Kidney epithelial cell (primary cell): Measurements from ENCODE around the gene SOCS6. TPM values are rescaled to one million over a fixed set of nuclear protein-coding genes. Genes with fewer than 3 reads are reported as not detected.

Experiments
- DNase-seq: peaks from one replicate; pipeline ENCODE4 v3.0.0-alpha.2; 2010; ENCODE audit warnings: low read depth
- H3K27me3 ChIP-seq: 2 replicates; pipeline ENCODE4 v1.6.0; 2011; ENCODE audit warnings: low read length; ENCODE audit not compliant: control insufficient read depth, insufficient read depth
- H3K36me3 ChIP-seq: 2 replicates; pipeline ENCODE4 v1.5.1; 2011; ENCODE audit warnings: low read length; ENCODE audit not compliant: control insufficient read depth, insufficient read depth
- H3K4me3 ChIP-seq: 2 replicates; pipeline ENCODE4 v1.5.1; 2011; ENCODE audit warnings: low read depth, mild to moderate bottlenecking, control low read depth, low read length
- CTCF ChIP-seq: IDR thresholded peaks from 2 replicates; pipeline ENCODE4 v1.5.1; 2011; ENCODE audit warnings: mild to moderate bottlenecking, moderate library complexity, low read length, control low read depth, inconsistent platforms; ENCODE audit not compliant: insufficient read depth, poor library complexity, severe bottlenecking
- total RNA-seq: library from RNA; depleted of rRNA; stranded (reverse); fragments of >200 nt; gene quantifications from 2 replicates; pipeline ENCODE4 v1.2.3, GENCODE V29; 2015

The SOCS6 gene
- total RNA-seq, 1 donor from 2014 or later, result 26.0 TPM

DNA sequence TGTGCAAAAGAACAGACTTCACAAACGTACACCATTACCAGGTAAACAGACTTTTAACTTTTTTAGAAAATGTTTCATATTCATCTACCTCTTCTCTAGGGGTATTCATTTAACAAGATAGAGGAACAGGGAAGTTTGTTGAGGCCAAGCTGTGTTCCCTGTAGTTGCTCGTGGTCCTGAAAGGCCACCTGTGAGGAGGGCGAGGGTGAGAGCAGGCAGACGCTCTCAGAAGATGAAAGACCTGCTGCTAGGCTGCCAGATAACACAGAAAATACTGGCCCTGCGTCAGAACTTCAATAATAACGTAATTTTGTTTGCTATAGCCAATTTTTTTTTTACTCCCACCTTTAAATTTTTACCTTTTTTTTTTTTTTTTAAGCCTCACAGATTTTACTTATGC lies 42.0 kb downstream of the SOCS6 start:
- no peaks in the 10 kb centered on the region for H3K27me3 ChIP-seq
- TF ChIP-seq CTCF, result no peak
- H3K36me3 ChIP-seq, result no peaks in the 10 kb centered on the region
- no peak for DNase-seq
- no peak overlapping the region for H3K4me3 ChIP-seq

DNA sequence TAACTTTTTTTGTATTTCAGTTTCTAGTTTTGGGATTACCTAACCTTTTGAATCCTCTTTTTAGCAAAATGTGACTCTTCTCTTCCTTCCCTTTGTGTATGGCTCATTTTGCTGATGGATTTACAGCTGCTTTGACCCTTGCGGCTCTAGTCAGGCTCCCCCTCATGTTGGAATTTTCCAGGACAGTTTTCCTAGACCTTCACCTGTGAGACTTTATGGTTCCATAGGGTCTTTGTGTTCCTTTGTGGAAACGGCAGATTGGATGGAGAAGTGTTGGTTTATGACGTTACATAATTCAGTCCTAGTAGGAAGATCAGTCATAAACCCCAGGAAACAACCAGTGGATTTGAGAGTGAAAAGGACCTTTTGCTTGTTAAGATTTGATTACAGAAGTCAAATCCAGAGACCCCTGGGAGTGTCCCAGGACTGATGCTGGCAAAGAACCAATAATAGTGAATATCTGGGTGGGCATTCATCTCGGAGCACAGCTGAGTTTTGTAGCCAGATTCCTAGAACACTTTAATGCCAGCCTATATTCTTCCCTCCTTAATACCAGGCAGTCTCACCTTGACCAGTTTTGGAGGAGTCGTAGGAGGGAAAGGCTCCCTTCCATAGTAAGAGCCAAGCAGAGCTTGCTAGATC lies 42.7 kb downstream of the SOCS6 start:
- no peaks in the 10 kb centered on the region for H3K36me3 ChIP-seq
- no peaks in the 10 kb centered on the region for H3K27me3 ChIP-seq
- DNase-seq, result no peak
- H3K4me3 ChIP-seq, result no peak overlapping the region
- no peak for TF ChIP-seq CTCF

DNA sequence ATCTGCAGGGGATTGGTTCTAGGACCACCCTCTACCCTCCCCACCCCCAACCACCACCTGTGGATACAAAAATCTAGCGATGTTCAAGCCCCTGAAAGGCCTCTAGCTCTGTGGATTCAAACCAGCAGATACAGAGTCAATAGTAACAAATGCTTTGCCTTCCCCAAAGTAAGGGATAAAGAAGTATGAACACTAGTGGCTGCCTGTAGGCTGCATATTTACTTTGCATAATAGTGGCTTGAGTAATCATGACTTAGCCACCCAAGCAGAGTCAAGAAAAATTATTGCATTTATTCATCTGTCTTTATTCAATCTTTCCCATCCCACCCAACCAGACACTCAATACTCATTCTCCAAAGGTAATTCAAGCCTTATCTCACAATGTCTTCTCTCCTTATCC lies 43.8 kb downstream of the SOCS6 start:
- Histone ChIP-seq H3K27me3 (no peaks in the 10 kb centered on the region), H3K4me3 (no peak overlapping the region), H3K36me3 (no peaks in the 10 kb centered on the region)
- no peak for TF ChIP-seq CTCF
- no peak for DNase-seq

- Histone ChIP-seq H3K27me3 (no peaks in the 10 kb centered on the region), H3K4me3 (no peak overlapping the region), H3K36me3 (no peaks in the 10 kb centered on the region)
- DNase-seq, result no peak
- TF ChIP-seq CTCF, result no peak
Observed at GRCh38 chr18:70333316-70333715, 44.5 kb downstream of the SOCS6 start.

DNA sequence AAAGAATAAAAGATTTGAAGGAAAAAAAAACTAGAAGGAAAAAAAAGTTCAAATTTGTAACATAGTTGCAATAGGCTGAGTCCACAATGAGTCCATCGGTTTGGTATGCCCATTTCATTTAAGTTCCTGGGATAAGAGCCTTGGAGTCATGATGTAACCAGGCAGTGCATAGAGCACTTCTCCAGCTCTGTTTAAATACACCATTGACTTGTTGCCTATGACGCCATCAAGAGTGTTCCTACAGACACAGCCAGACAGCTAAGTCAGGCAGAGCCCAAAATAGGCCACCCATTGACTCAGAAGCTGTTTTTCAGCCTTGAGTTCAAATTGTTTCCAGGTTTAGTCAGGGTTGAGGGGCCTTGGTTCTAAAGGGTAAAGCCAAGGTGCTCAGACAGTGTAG lies 44.9 kb downstream of the SOCS6 start:
- H3K36me3 ChIP-seq, result no peaks in the 10 kb centered on the region
- no peaks in the 10 kb centered on the region for H3K27me3 ChIP-seq
- no peak overlapping the region for H3K4me3 ChIP-seq
- DNase-seq, result peak; percentile 85
- no peak for TF ChIP-seq CTCF

- H3K27me3 ChIP-seq, result no peaks in the 10 kb centered on the region
- DNase-seq, result no peak
- TF ChIP-seq CTCF, result no peak
- H3K4me3 ChIP-seq, result no peak overlapping the region
- H3K36me3 ChIP-seq, result no peaks in the 10 kb centered on the region
Observed at GRCh38 chr18:70334264-70334663, 45.4 kb downstream of the SOCS6 start.
